Hematopoietic multipotent progenitor cell treated with erythropoietin and hydrocortisone succinate and interleukin-3 and kit ligand, for 8 days (in vitro differentiated cells): ENCODE results near the gene CRK.

ENCODE experiments used
- DNase-seq: peaks from one replicate; pipeline ENCODE4 v3.0.0-alpha.2; 2015

Gene CRK

DNA sequence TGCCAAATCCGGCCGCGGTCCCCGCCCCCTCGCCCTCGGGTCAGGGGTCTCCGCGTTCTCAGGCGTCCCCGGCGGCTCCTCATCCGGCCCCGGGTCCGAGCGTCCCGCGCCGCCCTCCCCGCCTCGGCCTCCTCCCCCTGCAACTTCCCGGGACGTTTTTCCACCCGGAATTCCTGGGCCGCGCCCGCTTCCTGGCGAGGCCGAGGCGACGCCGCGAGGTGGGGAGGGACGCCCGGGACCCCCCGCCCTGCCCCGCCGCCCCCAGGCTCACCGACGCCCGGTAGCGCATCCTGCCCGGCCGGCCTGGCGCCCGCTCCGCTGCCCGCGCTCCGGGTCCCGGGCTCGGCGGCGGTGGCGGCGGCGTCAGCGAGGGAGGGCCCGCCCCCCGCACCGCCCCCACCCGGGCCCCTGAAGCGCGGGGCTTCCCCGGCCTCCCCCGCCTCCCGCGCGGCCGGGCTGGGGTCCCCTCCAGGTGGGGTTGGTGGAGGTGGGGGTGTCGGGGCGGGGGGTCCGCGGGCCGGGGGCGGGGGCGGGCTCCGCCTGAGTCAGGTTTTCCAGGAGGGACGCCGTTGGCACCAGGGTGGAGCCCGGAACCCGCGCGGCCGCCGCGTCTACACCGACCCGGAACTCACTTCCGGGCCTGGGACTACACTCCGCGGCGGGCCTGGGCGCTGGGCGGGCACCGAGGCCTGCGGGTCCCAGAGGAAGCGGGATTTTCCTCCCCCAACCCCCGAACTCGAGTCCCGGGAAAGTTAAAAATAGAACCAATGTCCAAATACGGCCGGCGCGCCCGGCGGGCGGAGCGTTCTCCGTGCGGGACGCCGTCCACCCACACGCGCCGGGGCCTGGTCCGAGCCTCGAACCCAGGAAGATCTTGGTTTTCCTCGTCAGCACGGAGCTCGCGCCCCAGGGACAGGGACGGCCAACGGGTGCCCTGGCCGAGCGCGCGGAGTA, 29.7 kb upstream of the CRK start:
- DNase-seq: peak; percentile 42

DNA sequence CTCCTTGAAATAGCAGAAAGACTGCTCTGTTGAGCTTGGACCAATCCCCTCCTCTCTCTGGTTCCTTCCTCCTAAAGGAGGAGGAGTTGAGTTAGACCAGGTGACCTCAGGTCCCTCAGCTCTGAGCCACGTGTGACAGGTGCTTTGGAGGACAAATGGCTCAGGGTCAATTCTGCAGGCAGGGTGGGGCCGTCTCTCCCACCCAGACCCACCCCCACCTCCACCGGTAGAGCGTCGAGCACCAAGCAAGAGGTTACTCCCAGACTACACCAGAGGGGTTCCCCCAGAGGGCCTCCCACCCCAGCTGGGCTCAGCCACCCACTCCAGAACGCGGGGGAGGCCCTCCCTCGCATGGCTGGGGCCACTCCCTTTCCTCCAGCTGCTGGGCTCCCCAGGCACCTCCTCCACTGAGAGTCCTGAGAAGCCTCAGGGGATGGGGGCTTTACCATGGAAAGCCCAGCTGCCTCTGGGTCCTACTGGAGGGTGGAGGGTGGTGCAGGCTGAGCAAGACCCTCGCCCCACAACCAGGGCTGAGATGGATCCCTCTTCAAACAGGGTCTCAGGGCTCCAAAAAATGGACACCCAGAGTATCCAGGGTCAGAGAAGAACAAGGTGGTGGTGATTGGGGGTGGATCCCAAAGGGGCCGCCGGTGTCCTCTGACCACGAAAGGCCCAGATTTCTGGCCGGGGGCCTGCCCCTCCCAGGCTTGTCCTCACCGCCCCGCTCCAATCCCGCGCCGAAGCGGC, 28.8 kb upstream of the CRK start:
- peak; percentile 65 for DNase-seq

DNA sequence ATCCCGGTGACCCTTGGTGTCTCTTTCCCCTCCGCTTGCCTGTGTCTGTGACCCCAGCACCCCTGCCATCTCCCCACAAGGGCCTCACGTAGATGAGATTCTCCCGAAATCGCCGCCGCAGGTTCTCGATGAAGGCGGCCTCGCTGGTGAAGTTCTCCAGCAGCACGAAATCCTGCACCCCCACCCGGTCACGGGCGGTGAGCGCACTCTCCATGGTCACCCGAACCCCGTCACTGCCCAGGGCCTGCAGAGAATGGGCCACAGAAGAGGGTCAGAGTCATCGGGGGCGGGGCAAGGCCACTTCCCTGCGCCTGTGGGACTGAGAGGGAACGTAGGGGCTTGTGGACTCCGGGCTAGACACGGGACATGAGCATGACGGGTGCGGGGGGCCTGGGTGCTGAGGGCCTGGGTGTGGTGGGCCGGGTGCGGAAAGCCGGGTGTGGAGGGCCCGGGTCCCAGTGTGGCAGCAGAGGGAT, 28.1 kb upstream of the CRK start:
- DNase-seq: no peak

DNA sequence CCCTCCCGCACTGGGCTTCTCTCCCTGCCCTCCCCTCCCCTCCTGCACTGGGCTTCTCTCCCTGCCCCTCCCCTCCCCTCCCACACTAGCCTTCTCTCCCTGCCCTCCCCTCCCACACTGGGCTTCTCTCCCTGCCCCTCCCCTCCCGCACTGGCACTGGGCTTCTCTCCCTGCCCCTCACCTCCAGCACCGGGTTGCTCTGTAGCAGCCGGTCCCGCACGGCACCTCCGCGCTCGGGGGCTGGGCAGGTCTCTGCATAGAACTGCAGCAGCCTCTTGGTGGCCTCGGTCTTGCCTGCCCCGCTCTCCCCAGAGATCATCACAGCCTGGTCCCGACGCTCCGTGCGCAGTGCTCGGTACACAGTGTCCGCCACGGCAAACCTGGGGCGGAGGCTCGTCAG, 26.6 kb upstream of the CRK start:
- no peak for DNase-seq

DNA sequence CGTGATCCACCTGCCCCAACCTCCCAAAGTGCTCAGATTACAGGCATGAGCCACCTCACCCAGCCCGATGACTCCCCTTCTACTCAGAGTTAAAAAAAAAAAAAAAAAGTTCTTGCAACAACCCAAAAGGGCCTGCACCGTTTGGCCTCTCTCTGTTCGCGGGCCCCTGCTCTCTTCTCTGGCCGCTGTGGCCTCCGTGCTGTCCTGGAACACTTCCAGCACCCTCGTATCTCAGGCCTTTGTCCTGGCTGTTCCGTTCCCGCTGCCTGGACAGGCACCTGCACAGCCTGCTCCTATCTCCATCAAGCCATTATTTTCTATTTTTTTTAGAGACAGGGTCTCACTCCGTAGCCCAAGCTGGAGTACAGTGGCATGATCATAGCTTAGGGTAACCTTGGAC, 25.7 kb upstream of the CRK start:
- DNase-seq: no peak

DNA sequence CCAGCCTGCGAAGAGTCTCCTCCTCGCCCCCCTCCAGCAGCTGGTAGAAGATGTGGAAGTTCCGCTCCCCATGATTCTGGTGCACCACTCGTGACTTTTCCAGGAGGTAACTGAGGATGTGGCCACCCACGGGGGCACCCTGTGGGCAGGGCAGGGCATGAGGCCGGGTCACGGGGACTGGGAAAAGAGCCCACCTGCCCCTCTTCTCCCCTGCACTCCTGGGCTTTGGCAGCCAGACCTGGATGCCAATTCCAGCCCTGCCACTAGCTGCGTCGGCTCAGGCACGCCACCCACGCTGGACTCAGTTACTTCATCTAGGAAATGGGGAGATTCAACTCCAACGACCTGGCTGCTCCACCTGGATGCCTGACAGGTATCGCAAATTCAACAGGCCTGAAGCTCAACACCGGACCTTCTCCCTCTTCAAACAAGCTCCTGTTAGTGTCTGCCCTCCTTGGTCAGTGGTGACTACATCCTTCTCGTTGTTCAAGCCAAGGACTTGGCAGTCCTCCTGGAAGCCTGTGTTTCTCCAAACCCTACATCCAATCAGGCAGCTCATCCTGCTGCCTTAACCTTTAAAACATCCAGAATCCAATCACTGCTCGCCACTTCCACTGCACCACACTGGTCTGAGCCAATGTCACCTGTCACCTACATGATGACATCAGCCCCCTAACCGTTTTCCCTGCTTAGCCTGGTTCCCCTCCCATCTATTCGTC, 24.9 kb upstream of the CRK start:
- no peak for DNase-seq

DNA sequence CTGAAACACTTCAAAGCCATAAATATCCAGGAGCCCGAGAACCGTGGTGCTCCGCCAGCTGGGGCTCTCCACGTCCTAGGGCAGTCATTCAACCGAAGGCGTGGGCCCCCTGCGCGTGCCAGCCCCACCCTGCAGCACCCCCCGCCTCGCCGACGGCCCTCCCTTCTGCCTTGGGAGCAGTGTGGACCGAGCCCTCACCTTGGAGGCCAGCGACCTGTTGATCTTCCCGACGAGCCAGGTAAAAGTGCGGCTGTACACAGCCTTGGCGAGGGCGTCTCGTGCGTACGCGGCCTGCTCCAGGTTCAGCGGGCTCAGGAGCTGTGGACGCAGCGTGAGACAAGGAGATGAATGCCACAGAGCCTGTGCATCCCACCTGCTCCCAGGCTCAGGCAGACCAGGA, 22.4 kb upstream of the CRK start:
- DNase-seq: no peak

DNA sequence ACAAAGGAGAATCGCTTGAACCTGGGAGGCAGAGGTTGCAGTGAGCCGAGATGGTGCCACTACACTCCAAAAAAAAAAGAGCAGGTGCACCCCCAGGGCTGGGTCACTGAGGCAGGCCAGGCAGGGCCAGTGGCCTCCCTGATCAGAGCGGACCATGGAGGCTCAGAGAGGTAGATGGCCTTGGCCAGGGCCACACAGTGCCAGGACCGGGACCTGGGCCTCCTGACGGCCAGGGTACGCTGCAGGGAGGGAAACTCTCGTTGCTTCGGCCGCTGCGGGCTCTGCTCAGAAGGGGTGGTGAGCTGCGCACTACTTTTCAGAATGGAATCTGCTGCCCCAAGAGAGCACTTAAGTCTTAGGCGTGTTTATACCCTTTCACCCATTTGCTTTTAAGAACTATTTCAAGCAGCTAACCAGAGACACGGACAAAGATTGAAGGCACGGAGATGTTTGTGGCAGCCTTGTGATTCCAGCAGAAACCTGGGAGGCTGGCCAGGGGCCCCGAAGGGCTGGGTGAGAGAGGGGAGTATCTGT, 19.4 kb upstream of the CRK start:
- DNase-seq: no peak

DNA sequence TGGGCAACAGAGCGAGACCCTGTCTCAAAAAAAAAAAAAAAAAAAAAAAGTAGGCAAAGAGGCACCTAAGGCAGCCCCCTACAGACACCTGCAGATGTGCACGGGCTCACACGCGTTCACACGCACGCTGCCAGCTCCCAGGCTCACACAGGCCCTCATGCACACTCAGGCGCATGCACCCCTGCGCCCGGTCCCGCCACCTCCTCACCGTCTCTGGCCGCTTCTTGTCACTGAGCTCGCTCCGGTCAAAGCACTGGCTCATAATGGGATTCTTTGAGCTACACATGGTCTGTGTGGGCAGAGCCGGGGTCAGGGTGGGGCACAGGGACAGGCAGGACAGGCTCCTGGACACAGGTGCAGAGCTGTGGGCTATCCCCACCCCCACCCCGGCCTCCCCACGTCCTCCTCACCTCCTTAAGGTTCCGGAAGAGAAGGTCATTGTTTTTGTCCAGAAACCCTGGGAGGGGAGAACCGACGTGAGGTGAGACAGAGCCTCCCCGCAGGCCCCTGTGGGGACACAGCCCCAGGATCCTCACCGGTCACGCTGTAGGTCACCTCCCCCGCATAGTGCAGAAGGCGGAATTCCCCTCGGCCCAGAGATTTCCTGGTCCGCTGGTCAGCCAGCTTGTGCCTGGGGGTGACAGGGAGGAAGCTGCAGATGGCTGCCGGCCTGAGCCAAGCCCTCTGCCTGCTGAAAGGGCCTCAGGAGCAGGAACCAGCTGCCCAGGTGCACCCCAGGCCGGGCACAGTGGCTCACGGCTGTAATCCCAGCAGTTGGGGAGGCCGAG, 18.6 kb upstream of the CRK start:
- no peak for DNase-seq

DNA sequence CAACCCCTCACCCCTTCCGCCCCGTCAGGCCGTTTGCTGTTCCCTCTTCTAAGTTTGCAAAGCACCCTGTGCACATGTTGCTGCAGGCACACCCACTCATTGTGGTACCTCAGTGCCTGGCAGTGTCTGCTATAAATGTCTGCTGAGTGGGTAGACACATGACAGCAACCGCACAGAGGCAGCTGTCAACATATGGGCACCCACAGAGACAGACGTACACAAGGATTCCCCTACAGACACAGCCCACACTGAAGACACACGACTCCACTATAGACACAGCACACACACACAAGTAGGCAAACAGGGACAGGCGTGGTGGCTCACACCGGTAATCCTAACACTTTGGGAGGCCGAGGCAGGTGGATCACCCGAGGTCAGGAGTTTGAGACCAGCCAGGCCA, 17.8 kb upstream of the CRK start:
- no peak for DNase-seq

DNA sequence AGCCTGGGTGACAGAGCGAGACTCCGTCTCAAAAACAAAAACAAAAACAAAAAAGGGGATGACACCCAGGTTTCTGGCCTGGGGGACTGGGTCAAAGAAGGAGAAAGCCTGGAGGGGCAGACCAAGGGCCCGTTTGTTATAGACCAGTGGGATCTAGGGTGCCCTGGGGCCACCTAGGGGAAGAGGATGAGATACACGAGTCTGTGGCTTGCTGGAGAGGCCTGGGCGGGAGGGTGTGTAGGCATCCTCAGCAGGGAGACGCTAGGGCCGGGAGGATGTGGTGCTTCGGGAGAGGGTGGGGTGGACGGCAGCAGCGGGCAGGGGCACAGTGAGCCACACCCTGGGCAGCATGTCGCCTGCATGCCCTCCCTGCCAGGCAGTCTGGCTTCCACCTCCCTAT, 17.1 kb upstream of the CRK start:
- DNase-seq: peak; percentile 37

DNA sequence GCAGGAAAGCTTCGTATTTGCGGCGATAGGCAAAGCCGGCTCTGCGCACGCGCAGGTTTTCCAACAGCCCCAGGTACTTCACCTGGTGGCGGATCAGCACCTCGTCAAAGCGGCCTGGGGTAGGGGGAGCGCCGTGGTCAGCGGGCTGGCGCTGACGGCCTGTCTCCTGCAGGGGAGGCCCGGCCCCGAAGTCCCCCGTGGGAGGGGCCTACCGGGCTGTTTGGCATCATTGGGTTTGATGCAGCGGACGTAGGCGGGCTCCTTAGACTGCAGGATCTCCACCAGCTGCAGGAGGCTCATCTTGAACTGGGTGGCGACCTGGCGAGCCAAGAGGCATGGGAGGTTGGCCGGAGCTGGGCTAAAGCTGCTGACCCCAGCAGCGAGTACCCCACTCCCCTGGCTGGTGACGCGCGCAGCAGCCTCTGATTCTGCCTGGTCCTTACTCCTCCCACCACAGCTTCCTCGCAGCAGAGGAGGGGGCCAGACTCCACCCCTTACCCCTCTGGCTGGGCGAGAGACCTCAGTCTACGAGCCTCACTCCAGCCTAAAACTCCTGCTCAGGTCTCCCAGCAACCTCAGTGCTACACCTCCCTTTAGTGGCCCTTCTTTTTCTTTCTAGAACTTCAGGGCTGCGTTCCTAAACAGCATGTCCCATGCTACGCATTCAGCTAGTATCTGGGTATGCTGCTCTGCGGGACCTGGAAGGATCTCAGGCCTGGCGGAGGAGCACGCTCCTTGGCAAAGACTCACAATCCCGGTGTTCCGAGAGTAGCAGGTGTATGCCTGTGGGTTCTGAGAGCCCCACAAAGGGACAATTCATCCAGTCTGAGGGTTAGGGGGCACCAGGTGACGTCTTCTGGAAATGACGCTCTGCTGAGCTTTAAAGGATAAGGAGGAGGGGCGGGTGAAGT, 16.1 kb upstream of the CRK start:
- DNase-seq: no peak

DNA sequence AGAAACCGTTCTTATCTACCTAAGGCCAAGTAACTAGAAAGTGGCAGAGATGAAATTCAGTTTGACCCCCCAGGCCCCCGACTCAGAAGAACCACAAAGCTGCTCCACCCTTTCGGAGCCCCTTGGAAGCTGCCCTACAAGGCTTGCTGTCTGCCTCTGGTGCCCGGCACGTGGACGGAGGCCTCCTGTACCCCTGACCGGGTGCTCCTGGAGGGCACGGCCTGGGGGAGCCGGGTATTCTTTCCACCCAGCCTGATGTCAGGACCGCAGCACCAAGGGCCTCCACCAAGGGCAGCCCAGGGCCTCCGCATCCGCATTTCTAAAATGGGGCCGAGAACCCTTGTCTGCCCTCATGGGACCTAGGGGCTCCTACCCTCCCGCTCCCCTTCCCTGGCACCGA, 15.5 kb upstream of the CRK start:
- DNase-seq: no peak

DNA sequence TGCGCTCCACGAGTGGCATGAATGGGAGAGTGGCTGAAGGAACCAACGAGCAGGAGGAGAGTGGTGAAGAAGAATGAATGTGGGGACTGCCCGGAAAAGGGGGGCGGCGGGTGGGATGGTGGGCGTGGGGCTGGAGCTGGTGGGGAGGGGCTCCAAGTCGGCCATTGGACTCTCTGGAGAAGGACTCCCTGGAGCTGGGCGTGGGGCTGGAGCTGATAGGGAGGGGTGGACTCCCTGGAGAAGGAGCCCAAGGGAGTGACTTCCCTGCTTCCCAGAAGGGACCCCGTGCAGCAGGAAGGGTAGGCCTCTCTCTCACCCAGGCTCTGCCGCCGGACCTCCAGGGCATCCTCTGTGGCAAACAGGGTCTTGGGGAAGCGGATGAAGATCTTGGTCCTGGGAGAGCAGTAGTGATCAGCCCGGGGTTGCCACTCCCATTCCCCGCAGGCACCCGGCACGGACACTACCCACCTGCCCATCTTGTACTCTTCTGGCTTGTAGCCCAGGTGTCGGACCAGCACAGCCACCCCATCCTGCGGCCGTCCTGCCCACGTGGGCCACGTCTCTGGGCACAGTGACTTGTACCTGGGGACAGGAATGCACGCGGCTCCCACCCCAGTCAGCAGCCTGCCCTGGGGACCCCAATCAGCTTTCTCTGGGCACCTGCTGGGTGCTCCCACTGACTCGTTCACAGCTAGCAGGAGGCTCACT, 14.9 kb upstream of the CRK start:
- no peak for DNase-seq

DNA sequence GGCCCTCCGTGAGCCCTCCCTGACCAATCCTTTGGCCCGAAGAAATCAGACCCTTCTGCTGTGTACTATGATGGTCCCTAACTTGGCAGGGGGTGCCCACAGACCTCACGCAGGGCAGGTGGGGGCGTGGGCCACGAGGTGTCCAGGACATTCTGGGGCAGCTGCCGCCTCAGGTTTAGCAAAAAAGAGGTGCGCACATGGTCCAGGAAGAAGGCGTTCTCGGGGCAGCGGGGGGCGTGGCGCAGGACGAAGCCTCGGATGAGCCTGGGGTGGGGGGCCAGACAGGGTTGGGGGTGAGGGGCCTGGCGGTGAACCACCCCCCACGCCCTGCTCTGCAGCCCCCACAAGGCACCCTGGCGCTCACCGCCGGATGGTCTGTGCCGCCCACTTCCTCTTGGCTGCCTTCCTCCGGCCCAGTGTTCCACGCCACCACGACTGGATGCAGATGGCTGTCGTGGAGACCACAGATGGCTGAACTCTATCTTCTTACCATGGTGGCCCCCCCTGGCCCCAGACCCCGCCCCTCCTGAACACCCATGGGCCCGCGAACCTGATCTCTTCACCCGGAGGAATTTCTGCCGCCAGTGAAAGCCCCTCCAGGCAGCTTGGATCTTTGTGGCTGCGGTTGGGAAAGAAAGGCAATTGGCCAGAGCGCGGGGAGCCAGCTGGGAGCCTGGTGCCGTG, 14.2 kb upstream of the CRK start:
- no peak for DNase-seq

DNA sequence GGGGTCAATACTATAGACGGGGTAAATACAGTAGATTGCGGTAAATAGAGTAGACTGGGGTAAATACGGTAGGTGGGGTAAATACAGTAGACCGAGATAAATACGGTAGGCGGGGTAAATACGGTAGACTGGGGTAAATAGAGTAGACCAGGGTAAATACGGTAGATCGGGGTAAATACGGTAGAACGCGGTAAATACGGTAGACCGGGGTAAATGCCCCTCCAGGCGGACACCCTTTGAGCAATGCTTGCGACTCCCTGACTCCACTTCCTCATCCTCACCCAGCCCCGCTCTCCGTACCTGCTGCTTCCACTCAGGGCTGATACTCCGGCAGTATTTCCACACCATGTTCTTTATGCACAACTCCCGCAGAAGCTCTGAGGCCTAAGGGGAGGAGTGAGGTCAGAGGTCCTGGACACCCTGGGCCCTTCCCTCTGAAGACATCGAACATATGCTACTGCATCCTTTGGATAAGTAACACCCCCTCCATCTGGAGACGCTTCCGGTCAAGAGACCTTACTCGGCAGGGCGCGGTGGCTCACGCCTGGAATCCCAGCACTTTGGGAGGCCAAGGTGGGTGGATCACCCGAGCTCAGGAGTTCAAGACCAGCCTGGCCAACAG, 13.3 kb upstream of the CRK start:
- DNase-seq: no peak

DNA sequence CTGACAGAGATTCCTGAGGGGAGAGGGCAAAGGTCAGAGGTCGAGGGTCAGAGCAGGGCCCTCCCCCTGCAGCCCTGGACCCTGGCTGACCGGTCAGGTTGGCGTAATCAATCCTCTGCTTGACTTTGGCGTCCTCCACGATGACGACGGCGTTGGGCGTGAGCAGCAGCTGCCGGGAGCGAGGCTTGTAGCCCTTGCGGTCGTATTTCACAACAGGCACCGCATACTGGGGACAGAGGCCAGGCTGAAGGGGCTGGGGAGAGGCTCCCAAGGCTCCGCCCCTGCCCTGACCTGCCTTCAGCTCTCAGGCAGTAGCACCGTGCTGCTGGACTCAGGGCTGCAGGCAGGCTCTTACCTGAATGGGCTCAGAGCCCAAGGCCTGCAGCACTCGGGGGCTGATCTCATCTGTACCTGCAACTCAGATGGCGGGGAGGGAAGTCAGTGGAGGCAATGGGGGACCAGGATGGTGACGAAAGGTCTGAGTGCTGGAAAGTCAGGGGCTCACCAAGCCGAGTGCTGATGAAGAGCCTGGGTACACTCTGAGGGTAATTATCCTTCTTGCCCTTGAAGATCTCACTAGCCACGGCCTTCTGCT, 12.0 kb upstream of the CRK start:
- DNase-seq: no peak

DNA sequence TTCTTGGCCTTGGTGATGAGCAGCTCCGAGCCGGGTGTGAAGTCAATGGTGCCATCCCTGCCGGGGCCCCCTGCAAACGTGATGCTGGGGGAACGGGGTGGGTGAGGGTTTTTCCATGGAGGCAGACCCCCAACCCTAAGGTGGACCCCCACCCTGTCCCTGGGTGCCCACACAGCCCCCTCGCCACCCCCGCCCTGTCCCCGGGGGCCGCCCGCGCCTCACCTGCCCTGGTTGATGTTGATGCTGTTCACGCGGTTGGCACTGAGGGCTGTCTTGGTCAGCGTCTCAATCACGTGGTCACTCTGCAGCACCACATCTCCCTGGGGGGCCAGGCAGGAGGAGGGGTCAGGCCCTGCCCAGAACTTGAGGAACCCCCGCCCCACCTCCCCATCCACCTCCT, 11.2 kb upstream of the CRK start:
- no peak for DNase-seq

DNA sequence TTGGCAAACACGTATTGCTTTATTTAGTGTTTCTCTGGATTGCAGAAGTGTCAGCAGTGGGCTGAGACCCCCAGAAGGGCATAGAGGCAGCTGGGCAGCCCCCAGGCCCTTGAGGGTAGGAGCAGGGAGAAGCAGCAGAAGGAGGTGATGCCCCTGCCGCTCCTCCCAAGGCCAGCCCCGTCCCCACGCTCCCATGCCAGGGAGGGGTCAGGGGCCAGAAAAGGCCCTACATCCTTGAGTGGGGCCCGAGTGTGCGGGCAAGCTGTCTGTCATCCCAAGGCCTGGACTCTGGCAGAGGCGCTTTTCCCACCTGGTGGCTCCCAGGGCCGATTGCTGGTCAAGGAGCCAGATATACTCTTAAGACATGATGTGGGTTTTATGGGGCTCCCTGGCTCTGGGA, 8.2 kb upstream of the CRK start:
- no peak for DNase-seq
